Stomach smooth muscle (tissue), 2 donors: ENCODE results near the gene JCAD.

Source experiments
- H3K27ac ChIP-seq: one replicate; pipeline ENCODE4 v1.7.0; 2013; ENCODE audit warnings: mild to moderate bottlenecking, low read length, inconsistent platforms
- H3K27me3 ChIP-seq, 2 donors: one replicate each; pipeline ENCODE4 v1.7.0; 2013; ENCODE audit warnings: low read length in 2 of 2; ENCODE audit not compliant: insufficient read depth in 2 of 2, control insufficient read depth in 1 of 2
- H3K36me3 ChIP-seq, 2 donors: one replicate each; pipeline ENCODE4 v1.7.0; 2013; ENCODE audit warnings: low read length in 2 of 2; ENCODE audit not compliant: control insufficient read depth in 2 of 2, insufficient read depth in 2 of 2
- H3K4me1 ChIP-seq: one replicate; pipeline ENCODE4 v1.7.0; 2013; ENCODE audit warnings: low read length; ENCODE audit not compliant: control insufficient read depth, insufficient read depth
- H3K4me3 ChIP-seq, 2 donors: one replicate each; pipeline ENCODE4 v1.7.0; 2013; ENCODE audit warnings: low read length in 2 of 2
- H3K9ac ChIP-seq, 2 donors: one replicate each; pipeline ENCODE4 v1.7.0; 2013; ENCODE audit warnings: low read length in 2 of 2, mild to moderate bottlenecking in 1 of 2
- H3K9me3 ChIP-seq, 2 donors: one replicate each; pipeline ENCODE4 v1.7.0; 2013; ENCODE audit warnings: low read length in 2 of 2; ENCODE audit not compliant: control insufficient read depth in 2 of 2
- donor health status: healthy.
- donor health status: Pancreatic carcinoma.

JCAD gene

GRCh38 chr10:30045961-30046360 is 13.4 kb downstream of the JCAD start:
- Histone ChIP-seq H3K27me3 (no peaks in the 10 kb centered on the region), H3K27ac (no peak overlapping the region), H3K4me1 (peaks cover 3% of the 10 kb centered on the region)

GRCh38 chr10:30043476-30044270 is 15.7 kb downstream of the JCAD start:
- Histone ChIP-seq H3K4me1 (peaks cover 3% of the 10 kb centered on the region), H3K9ac (no peak overlapping the region), H3K36me3 (peaks cover 0 to 10% of the 10 kb centered on the region in 2 donors), H3K27me3 (no peaks in the 10 kb centered on the region), H3K9me3 (no peaks in the 10 kb centered on the region), H3K27ac (no peak overlapping the region), H3K4me3 (no peak overlapping the region)

More at GRCh38 chr10:30045961-30046360, 13.4 kb downstream of the JCAD start:
- Histone ChIP-seq H3K36me3 (peaks cover 0 to 10% of the 10 kb centered on the region in 2 donors), H3K9me3 (no peaks in the 10 kb centered on the region), H3K9ac (no peak overlapping the region), H3K4me3 (no peak overlapping the region)

GRCh38 chr10:30042820-30043219 is 16.6 kb downstream of the JCAD start:
- peaks cover 0 to 10% of the 10 kb centered on the region in 2 donors for H3K36me3 ChIP-seq
- H3K27ac ChIP-seq = no peak overlapping the region
- H3K9me3 ChIP-seq = no peaks in the 10 kb centered on the region
- no peaks in the 10 kb centered on the region for H3K27me3 ChIP-seq
- H3K4me3 ChIP-seq = no peak overlapping the region
- H3K9ac ChIP-seq = no peak overlapping the region
- peaks cover 3% of the 10 kb centered on the region for H3K4me1 ChIP-seq

GRCh38 chr10:30041196-30042105 is 17.9 kb downstream of the JCAD start:
- Histone ChIP-seq H3K9ac (no peak overlapping the region), H3K4me1 (peaks cover 3% of the 10 kb centered on the region), H3K27ac (no peak overlapping the region), H3K4me3 (no peak overlapping the region), H3K36me3 (peaks cover 0 to 7% of the 10 kb centered on the region in 2 donors), H3K9me3 (no peaks in the 10 kb centered on the region), H3K27me3 (no peaks in the 10 kb centered on the region)

- no peaks in the 10 kb centered on the region for H3K27me3 ChIP-seq
- no peak overlapping the region for H3K27ac ChIP-seq
- H3K36me3 ChIP-seq = peaks cover 0 to 4% of the 10 kb centered on the region in 2 donors
- peaks cover 3% of the 10 kb centered on the region for H3K4me1 ChIP-seq
- H3K4me3 ChIP-seq = no peak overlapping the region
- H3K9ac ChIP-seq = no peak overlapping the region
- H3K9me3 ChIP-seq = no peaks in the 10 kb centered on the region
Observed at GRCh38 chr10:30040597-30040996, 18.8 kb downstream of the JCAD start.

GRCh38 chr10:30039988-30040387 is 19.4 kb downstream of the JCAD start:
- H3K4me3 ChIP-seq = no peak overlapping the region
- no peaks in the 10 kb centered on the region for H3K9me3 ChIP-seq
- no peaks in the 10 kb centered on the region for H3K27me3 ChIP-seq
- H3K4me1 ChIP-seq = peaks cover 3% of the 10 kb centered on the region
- peaks cover 0 to 2% of the 10 kb centered on the region in 2 donors for H3K36me3 ChIP-seq
- H3K27ac ChIP-seq = no peak overlapping the region
- H3K9ac ChIP-seq = no peak overlapping the region

GRCh38 chr10:30039567-30039966 is 19.8 kb downstream of the JCAD start:
- Histone ChIP-seq H3K4me1 (peaks cover 3% of the 10 kb centered on the region), H3K9ac (no peak overlapping the region), H3K27me3 (no peaks in the 10 kb centered on the region), H3K4me3 (no peak overlapping the region), H3K9me3 (no peaks in the 10 kb centered on the region), H3K36me3 (peaks cover 0 to 2% of the 10 kb centered on the region in 2 donors), H3K27ac (no peak overlapping the region)

GRCh38 chr10:30038781-30039536 is 20.4 kb downstream of the JCAD start:
- Histone ChIP-seq H3K9me3 (no peaks in the 10 kb centered on the region), H3K4me3 (no peak overlapping the region), H3K9ac (no peak overlapping the region), H3K27me3 (no peaks in the 10 kb centered on the region), H3K27ac (no peak overlapping the region), H3K36me3 (peaks cover 0 to 2% of the 10 kb centered on the region in 2 donors), H3K4me1 (peaks cover 3% of the 10 kb centered on the region)

GRCh38 chr10:30037620-30038336 is 21.6 kb downstream of the JCAD start:
- no peaks in the 10 kb centered on the region for H3K36me3 ChIP-seq
- no peak overlapping the region for H3K4me3 ChIP-seq
- H3K4me1 ChIP-seq = peaks cover 3% of the 10 kb centered on the region
- no peaks in the 10 kb centered on the region for H3K27me3 ChIP-seq
- H3K27ac ChIP-seq = no peak overlapping the region
- no peaks in the 10 kb centered on the region for H3K9me3 ChIP-seq
- H3K9ac ChIP-seq = no peak overlapping the region

GRCh38 chr10:30036811-30037210 is 22.6 kb downstream of the JCAD start:
- H3K27me3 ChIP-seq = no peaks in the 10 kb centered on the region
- H3K9ac ChIP-seq = no peak overlapping the region

More at GRCh38 chr10:30036811-30037210, 22.6 kb downstream of the JCAD start:
- no peaks in the 10 kb centered on the region for H3K4me1 ChIP-seq
- no peak overlapping the region for H3K27ac ChIP-seq
- no peaks in the 10 kb centered on the region for H3K36me3 ChIP-seq
- no peaks in the 10 kb centered on the region for H3K9me3 ChIP-seq
- H3K4me3 ChIP-seq = no peak overlapping the region
